NCI-H748 treated with DMSO at 0.1 percent for 48 hours (cell line): ENCODE measurements around the gene MAPK10.

Experiments used
- DNase-seq: peaks from one replicate; lab custom pipeline; 2025; lab: John Stamatoyannopoulos, UW

Gene MAPK10

GRCh38 chr4:86107112-86107511, 252.7 kb downstream of the MAPK10 start:
- DNase-seq: no peak

- DNase-seq: no peak
Observed at GRCh38 chr4:86106475-86106874, 253.4 kb downstream of the MAPK10 start.

GRCh38 chr4:86101841-86102240, 258.0 kb downstream of the MAPK10 start:
- no peak for DNase-seq

GRCh38 chr4:86101410-86101809, 258.4 kb downstream of the MAPK10 start:
- no peak for DNase-seq

- DNase-seq: no peak
Observed at GRCh38 chr4:86100539-86101215, 259.2 kb downstream of the MAPK10 start.

- no peak for DNase-seq
Observed at GRCh38 chr4:86099348-86099747, 260.5 kb downstream of the MAPK10 start.

GRCh38 chr4:86098691-86099090, 261.2 kb downstream of the MAPK10 start:
- no peak for DNase-seq

- DNase-seq: no peak
Observed at GRCh38 chr4:86096373-86096772, 263.5 kb downstream of the MAPK10 start.

GRCh38 chr4:86092684-86093083, 267.2 kb downstream of the MAPK10 start:
- DNase-seq: no peak

GRCh38 chr4:86091201-86091600, 268.7 kb downstream of the MAPK10 start:
- DNase-seq: no peak

- no peak for DNase-seq
Observed at GRCh38 chr4:86089781-86090323, 270.0 kb downstream of the MAPK10 start.

- DNase-seq: no peak
Observed at GRCh38 chr4:86089053-86089452, 270.8 kb downstream of the MAPK10 start.

- DNase-seq: peak; percentile 5
Observed at GRCh38 chr4:86075796-86076195, 284.1 kb downstream of the MAPK10 start.

GRCh38 chr4:86060341-86060740, 299.5 kb downstream of the MAPK10 start:
- DNase-seq: no peak

- DNase-seq: no peak
Observed at GRCh38 chr4:86058621-86059020, 301.2 kb downstream of the MAPK10 start.

- no peak for DNase-seq
Observed at GRCh38 chr4:86055898-86056297, 304.0 kb downstream of the MAPK10 start.

- no peak for DNase-seq
Observed at GRCh38 chr4:86054286-86055032, 305.4 kb downstream of the MAPK10 start.

GRCh38 chr4:86050496-86050895, 309.4 kb downstream of the MAPK10 start:
- DNase-seq: no peak

GRCh38 chr4:86048426-86048825, 311.4 kb downstream of the MAPK10 start:
- no peak for DNase-seq

GRCh38 chr4:86044593-86044985, 315.3 kb downstream of the MAPK10 start:
- no peak for DNase-seq

- DNase-seq: peak; percentile 7
Observed at GRCh38 chr4:86043755-86044592, 315.9 kb downstream of the MAPK10 start.

GRCh38 chr4:86038037-86038436, 321.8 kb downstream of the MAPK10 start:
- DNase-seq: no peak
